ENCODE data around the gene SETD7.

SETD7 gene

GRCh38 chr4:139534287-139534950, 21.6 kb downstream of the SETD7 start:
- ChIA-PET CTCF (interaction anchor here (1.0 to 2.1 kb wide), 6 partner anchors 9 to 504 kb away, joined by 3 to 6 read pairs (median 4); no protein-coding TSS in a partner anchor), POLR2A (no interaction called here)
- no peak for DNase-seq (ENCODE audit: extremely low spot score)
- no peak for TF ChIP-seq CTCF (IDR thresholded peaks at IDR 0.05; ENCODE audit: control extremely low read depth, extremely low read depth, low read depth, missing control alignments)

GRCh38 chr4:139533511-139533910, 22.5 kb downstream of the SETD7 start:
- ChIA-PET CTCF (interaction anchor here (1.2 to 5.7 kb wide), 3 partner anchors 8 to 503 kb away, joined by 5 to 27 read pairs (median 6); no protein-coding TSS in a partner anchor), POLR2A (no interaction called here)
- DNase-seq (ENCODE audit: extremely low spot score) = no peak
- TF ChIP-seq CTCF (IDR thresholded peaks at IDR 0.05; ENCODE audit: control extremely low read depth, extremely low read depth, low read depth, missing control alignments) = no peak

DNA sequence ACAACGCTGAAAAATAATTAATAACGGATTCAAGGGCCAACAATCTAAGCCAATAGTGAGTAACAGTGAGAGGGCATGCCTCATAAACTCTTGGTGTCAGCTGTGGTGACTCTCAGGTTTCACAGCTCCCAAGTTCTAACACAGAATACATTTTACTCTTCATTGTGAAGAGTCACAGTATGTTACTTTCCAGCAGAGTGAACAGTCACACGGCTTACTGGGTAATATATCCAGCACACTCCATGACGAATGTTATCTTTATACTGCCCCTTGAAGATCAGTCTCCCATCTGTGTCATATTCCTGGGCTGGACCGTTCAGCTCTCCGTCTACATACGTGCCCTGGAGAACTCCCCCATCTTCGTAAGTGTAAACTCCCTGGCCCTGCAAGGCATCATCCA, 23.1 kb downstream of the SETD7 start:
- POLR2A ChIA-PET = no interaction called here
- TF ChIP-seq CTCF (IDR thresholded peaks at IDR 0.05; ENCODE audit: control extremely low read depth, extremely low read depth, low read depth, missing control alignments) = no peak
- CTCF ChIA-PET = interaction anchor here (2.1 to 5.7 kb wide), 3 partner anchors 11 to 503 kb away, joined by 6 to 27 read pairs (median 27); no protein-coding TSS in a partner anchor
- DNase-seq (ENCODE audit: extremely low spot score) = no peak

DNA sequence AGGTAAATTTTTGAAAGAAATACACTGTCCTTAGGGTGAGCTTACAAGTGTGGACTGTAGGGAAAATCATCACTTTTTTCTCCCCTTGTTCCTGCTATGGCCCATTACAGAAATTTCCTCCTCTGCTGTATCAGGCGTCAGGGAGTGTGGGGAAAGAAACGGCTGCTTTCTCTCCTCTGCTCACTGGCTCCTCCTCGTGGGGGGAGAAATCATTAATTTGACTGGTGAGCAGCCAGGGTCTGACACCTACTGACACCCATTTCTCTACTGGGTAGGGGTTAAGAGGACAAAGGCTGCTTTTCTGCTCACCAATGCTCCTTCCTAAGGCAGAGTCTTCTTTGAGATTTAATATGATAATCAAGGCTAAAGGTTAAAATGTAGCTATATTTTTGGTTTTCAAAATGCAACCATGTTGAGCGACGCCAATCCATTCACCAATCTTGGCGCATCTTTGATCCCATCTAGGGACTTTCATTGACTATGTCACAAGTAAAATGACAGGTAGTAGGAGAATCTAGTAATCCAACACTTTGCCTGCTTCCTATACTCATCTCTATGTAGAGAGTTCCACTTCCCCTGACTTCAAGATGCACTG, 25.1 kb downstream of the SETD7 start:
- ChIA-PET CTCF (interaction anchor here (0.6 to 5.7 kb wide), 26 partner anchors 10 to 503 kb away, joined by 3 to 27 read pairs (median 5); no protein-coding TSS in a partner anchor), POLR2A (no interaction called here)
- TF ChIP-seq CTCF (IDR thresholded peaks at IDR 0.05; ENCODE audit: control extremely low read depth, extremely low read depth, low read depth, missing control alignments) = peak; percentile 60
- peak; percentile 74 for DNase-seq (ENCODE audit: extremely low spot score)

DNA sequence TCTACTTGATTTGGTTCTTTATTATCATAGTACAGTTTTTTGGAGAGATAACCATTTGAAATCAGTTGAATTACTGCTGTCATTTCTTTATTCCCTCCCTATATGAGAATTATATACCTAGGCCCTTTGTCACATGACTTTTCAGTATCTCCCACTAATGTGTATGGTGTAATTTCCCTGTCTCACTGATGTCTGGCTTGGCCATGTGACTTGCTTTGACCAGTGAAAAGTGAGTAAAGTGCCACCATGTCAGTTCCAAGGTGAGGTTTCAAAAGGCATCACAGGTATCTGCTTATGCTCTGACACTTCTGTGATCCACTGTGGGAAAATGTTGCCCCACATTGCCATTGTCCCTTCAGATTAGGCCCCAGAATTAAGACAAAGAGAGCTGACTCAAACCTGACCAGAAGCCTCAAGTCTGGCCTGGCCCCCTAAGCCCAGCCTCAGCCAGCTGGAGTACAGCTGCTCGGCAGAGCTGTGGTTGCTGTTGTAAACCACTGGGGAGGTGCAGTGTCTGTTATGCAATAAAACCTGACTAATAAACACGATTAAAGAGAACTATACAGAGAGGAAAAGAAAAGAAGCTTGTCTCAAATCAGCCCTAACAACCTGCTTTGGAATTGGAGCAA, 27.5 kb downstream of the SETD7 start:
- no peak for TF ChIP-seq CTCF (IDR thresholded peaks at IDR 0.05; ENCODE audit: control extremely low read depth, extremely low read depth, low read depth, missing control alignments)
- ChIA-PET POLR2A (no interaction called here), CTCF (interaction anchor here (1.2 to 5.7 kb wide), 13 partner anchors 11 to 498 kb away, joined by 3 to 27 read pairs (median 6); no protein-coding TSS in a partner anchor)
- DNase-seq (ENCODE audit: extremely low spot score) = no peak

- CTCF ChIA-PET = interaction anchor here (1.0 to 4.2 kb wide), 7 partner anchors 11 to 497 kb away, joined by 3 to 20 read pairs (median 4); no protein-coding TSS in a partner anchor
- DNase-seq (ENCODE audit: extremely low spot score) = no peak
- POLR2A ChIA-PET = no interaction called here
- no peak for TF ChIP-seq CTCF (IDR thresholded peaks at IDR 0.05; ENCODE audit: control extremely low read depth, extremely low read depth, low read depth, missing control alignments)
Measured at GRCh38 chr4:139526928-139527327, 29.1 kb downstream of the SETD7 start.
